Tibial artery (tissue), 4 donors: ENCODE measurements around the gene EPHB1.

ENCODE experiments used
- DNase-seq, 2 donors: peaks; one replicate each; pipeline ENCODE4 v3.0.0-alpha.2; 2019
- H3K27ac ChIP-seq, 2 donors: fragments of 200-600 bp; sonication (generic) in 1 of 2; 1 replicate in 1 of 2; 2 replicates in 1 of 2; pipeline ENCODE4 v1.5.1; 2018 to 2019; ENCODE audit warnings: mild to moderate bottlenecking in 1 of 2
- H3K27me3 ChIP-seq, 2 donors: fragments of 200-600 bp; sonication (generic) in 1 of 2; one replicate each; pipeline versions ENCODE4 v1.5.1 to v1.6.0; 2016 to 2019
- H3K36me3 ChIP-seq, 3 donors: fragments of 200-600 bp; sonication (generic) in 2 of 3; one replicate each; pipeline ENCODE4 v1.5.1; 2016 to 2019; ENCODE audit warnings: mild to moderate bottlenecking in 2 of 3
- H3K4me1 ChIP-seq, 4 donors: fragments of 200-600 bp; sonication (generic) in 2 of 4; 1 replicate in 3 of 4; 2 replicates in 1 of 4; pipeline ENCODE4 v1.5.1; 2016 to 2019
- H3K4me3 ChIP-seq, 2 donors: fragments of 200-600 bp; sonication (generic) in 1 of 2; 1 replicate in 1 of 2; 2 replicates in 1 of 2; pipeline ENCODE4 v1.5.1; 2018 to 2019; ENCODE audit warnings: mild to moderate bottlenecking in 2 of 2
- H3K9me3 ChIP-seq, 3 donors: fragments of 200-600 bp; sonication (generic) in 1 of 3; one replicate each; pipeline ENCODE4 v1.5.1; 2016 to 2019
- CTCF ChIP-seq, 2 experiments: fragments of 200-600 bp in 1 of 2; fragments of 450-650 bp in 1 of 2; IDR thresholded peaks; one replicate each; pipeline ENCODE4 v1.5.1; 2017 to 2019; ENCODE audit warnings: antibody characterized with exemption in 2 of 2, mild to moderate bottlenecking in 1 of 2, moderate library complexity in 1 of 2
- intact Hi-C: fragments of 100-400 bp; cut with DNase I; formaldehyde crosslinking; loops from one replicate; pipeline ENCODE4 v1.15.0; 2023; ENCODE audit warnings: low total_unique reads

EPHB1 gene

GRCh38 chr3:135197856-135198255 lies 402.8 kb downstream of the EPHB1 start:
- TF ChIP-seq CTCF (IDR thresholded peaks at IDR 0.05): no peak
- DNase-seq: no peak
- Histone ChIP-seq H3K9me3 (no peaks in the 10 kb centered on the region), H3K27ac (no peak overlapping the region), H3K4me3 (no peak overlapping the region), H3K36me3 (no peaks in the 10 kb centered on the region), H3K27me3 (no peaks in the 10 kb centered on the region), H3K4me1 (no peaks in the 10 kb centered on the region)
- intact Hi-C loops: no loop called here

- no peak for DNase-seq
- Histone ChIP-seq H3K4me1 (no peaks in the 10 kb centered on the region), H3K9me3 (no peaks in the 10 kb centered on the region), H3K27ac (no peak overlapping the region), H3K4me3 (no peak overlapping the region), H3K36me3 (no peaks in the 10 kb centered on the region), H3K27me3 (no peaks in the 10 kb centered on the region)
- no peak for TF ChIP-seq CTCF (IDR thresholded peaks at IDR 0.05)
- intact Hi-C loops: no loop called here
These were observed 404.1 kb downstream of the EPHB1 start for GRCh38 chr3:135199137-135199536.

- no peak overlapping the region for H3K4me3 ChIP-seq
- no peaks in the 10 kb centered on the region for H3K27me3 ChIP-seq
- H3K27ac ChIP-seq: no peak overlapping the region
- intact Hi-C loops: no loop called here
- no peak for TF ChIP-seq CTCF (IDR thresholded peaks at IDR 0.05)
- no peak for DNase-seq
- H3K36me3 ChIP-seq: no peaks in the 10 kb centered on the region
- H3K4me1 ChIP-seq: no peaks in the 10 kb centered on the region
- H3K9me3 ChIP-seq: no peaks in the 10 kb centered on the region
These were observed 408.0 kb downstream of the EPHB1 start for GRCh38 chr3:135203026-135203425.

GRCh38 chr3:135213213-135213612 lies 418.2 kb downstream of the EPHB1 start:
- Histone ChIP-seq H3K4me3 (no peak overlapping the region), H3K9me3 (no peaks in the 10 kb centered on the region), H3K36me3 (no peaks in the 10 kb centered on the region), H3K4me1 (no peaks in the 10 kb centered on the region), H3K27ac (no peak overlapping the region), H3K27me3 (no peaks in the 10 kb centered on the region)
- DNase-seq: no peak
- intact Hi-C loops: no loop called here
- TF ChIP-seq CTCF (IDR thresholded peaks at IDR 0.05): no peak

GRCh38 chr3:135213822-135214221 lies 418.8 kb downstream of the EPHB1 start:
- Histone ChIP-seq H3K4me1 (no peaks in the 10 kb centered on the region), H3K27ac (no peak overlapping the region), H3K4me3 (no peak overlapping the region), H3K27me3 (no peaks in the 10 kb centered on the region), H3K36me3 (no peaks in the 10 kb centered on the region), H3K9me3 (no peaks in the 10 kb centered on the region)
- DNase-seq: no peak
- intact Hi-C loops: no loop called here
- no peak for TF ChIP-seq CTCF (IDR thresholded peaks at IDR 0.05)

- H3K27ac ChIP-seq: no peak overlapping the region
These were observed 419.3 kb downstream of the EPHB1 start for GRCh38 chr3:135214400-135214799.

More at GRCh38 chr3:135214400-135214799, 419.3 kb downstream of the EPHB1 start:
- DNase-seq: no peak
- Histone ChIP-seq H3K36me3 (no peaks in the 10 kb centered on the region), H3K9me3 (no peaks in the 10 kb centered on the region), H3K4me3 (no peak overlapping the region), H3K27me3 (no peaks in the 10 kb centered on the region), H3K4me1 (no peaks in the 10 kb centered on the region)
- intact Hi-C loops: no loop called here
- no peak for TF ChIP-seq CTCF (IDR thresholded peaks at IDR 0.05)
